Fibroblast of lung (primary cell): ENCODE measurements around the gene PRR7. TPM values are rescaled to one million over a fixed set of nuclear protein-coding genes. Genes with fewer than 3 reads are reported as not detected.
"Not testable (repeated sequence)": the region's sequence is repeated elsewhere in the genome, so short reads cannot be mapped to it uniquely, and the experiment has no call there.

ENCODE experiments used
- DNase-seq, 2 donors: peaks; one replicate each; pipeline versions ENCODE4 v3.0.0 to v3.0.0-alpha.2; 2010; ENCODE audit warnings: low read depth in 2 of 2
- H2AFZ ChIP-seq: 2 replicates; pipeline ENCODE4 v1.5.1; 2012; ENCODE audit warnings: low read length, control low read depth, inconsistent platforms
- H3K27ac ChIP-seq: 2 replicates; pipeline ENCODE4 v1.5.1; 2011; ENCODE audit warnings: low read length, control low read depth; ENCODE audit not compliant: insufficient read depth
- H3K27me3 ChIP-seq: 2 replicates; pipeline ENCODE4 v1.5.1; 2011; ENCODE audit warnings: mild to moderate bottlenecking, low read length; ENCODE audit not compliant: control insufficient read depth, insufficient read depth
- H3K36me3 ChIP-seq: 2 replicates; pipeline ENCODE4 v1.5.1; 2011; ENCODE audit warnings: low read length; ENCODE audit not compliant: control insufficient read depth, insufficient read depth
- H3K4me1 ChIP-seq: 2 replicates; pipeline ENCODE4 v1.5.1; 2011; ENCODE audit warnings: low read length; ENCODE audit not compliant: control insufficient read depth, insufficient read depth; ENCODE audit errors: extremely low read depth
- H3K4me2 ChIP-seq: 2 replicates; pipeline ENCODE4 v1.5.1; 2011; ENCODE audit warnings: low read length, control low read depth; ENCODE audit not compliant: insufficient read depth; ENCODE audit errors: extremely low read depth
- H3K4me3 ChIP-seq, 4 experiments: fragments of 200-600 bp in 1 of 4; sonication (generic) in 1 of 4; replicated peaks in 1 of 4; 2 replicates each; pipeline ENCODE4 v1.5.1; 2011 to 2016; ENCODE audit warnings: low read length in 4 of 4, low read depth in 3 of 4, mild to moderate bottlenecking in 3 of 4, control low read depth in 2 of 4, inconsistent platforms in 1 of 4, mixed read lengths in 1 of 4; ENCODE audit not compliant: insufficient read depth in 1 of 4; ENCODE audit errors: control extremely low read depth in 1 of 4
- H3K79me2 ChIP-seq: 2 replicates; pipeline ENCODE4 v1.5.1; 2012; ENCODE audit warnings: mild to moderate bottlenecking, low read length, inconsistent platforms; ENCODE audit not compliant: control insufficient read depth, insufficient read depth
- H3K9ac ChIP-seq: 2 replicates; pipeline ENCODE4 v1.5.1; 2011; ENCODE audit warnings: mild to moderate bottlenecking, low read length, control low read depth; ENCODE audit not compliant: insufficient read depth
- H3K9me3 ChIP-seq: 2 replicates; pipeline ENCODE4 v1.5.1; 2012; ENCODE audit warnings: low read depth, low read length; ENCODE audit not compliant: control insufficient read depth, insufficient read depth
- H4K20me1 ChIP-seq: 2 replicates; pipeline ENCODE4 v1.5.1; 2011; ENCODE audit warnings: low read length; ENCODE audit not compliant: control insufficient read depth, insufficient read depth; ENCODE audit errors: extremely low read depth
- EZH2 ChIP-seq: IDR thresholded peaks from 2 replicates; pipeline ENCODE4 v1.5.1; 2012; ENCODE audit warnings: low read length, control low read depth, mild to moderate bottlenecking; ENCODE audit errors: missing control alignments
- polyA plus RNA-seq, 2 donors: library from polyadenylated mRNA; depleted of rRNA in 1 of 2; stranded (reverse) in 1 of 2; unstranded in 1 of 2; fragments of >200 nt; gene quantifications; 2 replicates each; pipeline ENCODE4 v1.2.1, GENCODE V29; 2011 to 2012; ENCODE audit warnings: missing spikeins in 1 of 2
- total RNA-seq: library from RNA; depleted of rRNA; stranded (reverse); fragments of >200 nt; gene quantifications from 2 replicates; pipeline ENCODE4 v1.2.1, GENCODE V29; 2014
- TF ChIP-seq, protein P1 (sequence below), 2 donors: IDR thresholded peaks in 1 of 2; conservative IDR thresholded peaks in 1 of 2; 1 replicate in 1 of 2; 2 replicates in 1 of 2; pipeline ENCODE4 v1.5.1; 2011 to 2012; ENCODE audit warnings: low read length in 2 of 2, control low read depth in 1 of 2, inconsistent platforms in 1 of 2, low read depth in 1 of 2, mild to moderate bottlenecking in 1 of 2

Gene PRR7
- total and polyA plus RNA-seq, 2 donors (not counting 1 experiment from before 2014, with no cell fraction given), result 1.6 to 2.3 TPM

GRCh38 chr5:177412603-177413233, 33.9 kb upstream of the PRR7 start:
- no peaks in the 10 kb centered on the region for H3K9me3 ChIP-seq
- no peaks in the 10 kb centered on the region for H3K79me2 ChIP-seq
- H2AFZ ChIP-seq, result no peak overlapping the region
- no peak overlapping the region for H3K9ac ChIP-seq
- H3K27me3 ChIP-seq, result peaks cover 9% of the 10 kb centered on the region
- H3K4me1 ChIP-seq, result no peaks in the 10 kb centered on the region
- no peak overlapping the region for H3K4me3 ChIP-seq
- H3K27ac ChIP-seq, result no peak overlapping the region
- no peaks in the 10 kb centered on the region for H3K36me3 ChIP-seq
- no peak for DNase-seq
- no peaks in the 10 kb centered on the region for H4K20me1 ChIP-seq
- no peak overlapping the region for H3K4me2 ChIP-seq
- no peak for TF ChIP-seq EZH2
- TF ChIP-seq, protein P1, sequence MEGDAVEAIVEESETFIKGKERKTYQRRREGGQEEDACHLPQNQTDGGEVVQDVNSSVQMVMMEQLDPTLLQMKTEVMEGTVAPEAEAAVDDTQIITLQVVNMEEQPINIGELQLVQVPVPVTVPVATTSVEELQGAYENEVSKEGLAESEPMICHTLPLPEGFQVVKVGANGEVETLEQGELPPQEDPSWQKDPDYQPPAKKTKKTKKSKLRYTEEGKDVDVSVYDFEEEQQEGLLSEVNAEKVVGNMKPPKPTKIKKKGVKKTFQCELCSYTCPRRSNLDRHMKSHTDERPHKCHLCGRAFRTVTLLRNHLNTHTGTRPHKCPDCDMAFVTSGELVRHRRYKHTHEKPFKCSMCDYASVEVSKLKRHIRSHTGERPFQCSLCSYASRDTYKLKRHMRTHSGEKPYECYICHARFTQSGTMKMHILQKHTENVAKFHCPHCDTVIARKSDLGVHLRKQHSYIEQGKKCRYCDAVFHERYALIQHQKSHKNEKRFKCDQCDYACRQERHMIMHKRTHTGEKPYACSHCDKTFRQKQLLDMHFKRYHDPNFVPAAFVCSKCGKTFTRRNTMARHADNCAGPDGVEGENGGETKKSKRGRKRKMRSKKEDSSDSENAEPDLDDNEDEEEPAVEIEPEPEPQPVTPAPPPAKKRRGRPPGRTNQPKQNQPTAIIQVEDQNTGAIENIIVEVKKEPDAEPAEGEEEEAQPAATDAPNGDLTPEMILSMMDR (conservative IDR thresholded peaks at IDR 0.05 in 1 of 2, IDR thresholded peaks at IDR 0.05 in 1 of 2; ENCODE audit: low read depth in 1 of 2, low read length in 2 of 2), result no peak

DNA sequence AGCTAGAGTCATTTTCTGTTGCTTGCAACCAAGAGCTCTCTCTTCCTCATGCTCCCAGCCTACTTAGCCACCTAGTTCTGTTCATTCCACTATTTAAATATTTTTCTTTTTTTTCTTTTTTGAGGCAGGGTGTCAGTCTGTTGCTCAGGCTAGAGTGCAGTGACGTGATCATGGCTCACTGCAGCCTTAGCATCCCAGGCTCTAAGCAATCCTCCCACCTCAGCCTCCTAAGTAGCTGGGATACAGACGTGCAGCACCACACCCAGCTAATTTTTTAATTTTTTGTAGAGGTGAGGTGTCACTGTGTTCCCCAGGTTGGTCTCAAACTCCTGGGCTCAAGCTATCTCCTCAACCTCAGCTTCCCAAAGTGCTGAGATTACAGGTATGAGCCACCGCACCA, 32.1 kb upstream of the PRR7 start:
- DNase-seq, result no peak
- H3K9ac ChIP-seq, result no peak overlapping the region
- H3K79me2 ChIP-seq, result no peaks in the 10 kb centered on the region
- H4K20me1 ChIP-seq, result no peaks in the 10 kb centered on the region
- H3K4me2 ChIP-seq, result no peak overlapping the region
- TF ChIP-seq, protein P1 (conservative IDR thresholded peaks at IDR 0.05 in 1 of 2, IDR thresholded peaks at IDR 0.05 in 1 of 2; ENCODE audit: low read depth in 1 of 2, low read length in 2 of 2), result no peak
- TF ChIP-seq EZH2, result no peak
- H3K27ac ChIP-seq, result no peak overlapping the region
- no peak overlapping the region for H2AFZ ChIP-seq
- no peaks in the 10 kb centered on the region for H3K4me1 ChIP-seq
- no peak overlapping the region for H3K4me3 ChIP-seq
- no peaks in the 10 kb centered on the region for H3K9me3 ChIP-seq
- H3K36me3 ChIP-seq, result no peaks in the 10 kb centered on the region
- peaks cover 5% of the 10 kb centered on the region for H3K27me3 ChIP-seq

DNA sequence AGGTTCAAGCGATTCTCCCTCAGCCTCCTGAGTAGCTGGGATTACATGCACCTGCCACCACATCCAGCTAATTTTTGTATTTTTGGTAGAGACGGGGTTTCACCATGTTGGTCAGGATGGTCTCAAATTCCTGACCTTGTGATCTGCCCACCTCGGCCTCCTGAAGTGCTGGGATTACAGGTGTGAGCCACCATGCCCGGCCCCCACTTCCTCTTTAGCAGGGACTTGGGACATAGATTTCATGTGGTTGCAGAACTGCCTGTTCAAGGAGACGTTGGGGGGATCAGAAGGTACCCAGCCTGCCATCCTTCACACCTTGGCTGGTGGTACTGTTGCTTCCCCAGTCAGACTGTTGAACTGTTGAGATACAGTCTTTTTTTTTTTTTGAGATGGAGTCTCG, 29.5 kb upstream of the PRR7 start:
- not testable (repeated sequence) for H3K27me3 ChIP-seq, H4K20me1 ChIP-seq, H3K9me3 ChIP-seq, H3K4me2 ChIP-seq, DNase-seq, H3K27ac ChIP-seq, H3K9ac ChIP-seq, H3K36me3 ChIP-seq, H3K4me1 ChIP-seq, H2AFZ ChIP-seq, H3K4me3 ChIP-seq, H3K79me2 ChIP-seq
